Astrocyte of the spinal cord (primary cell): ENCODE data around the gene CARD6.

ENCODE experiments used
- DNase-seq: peaks from one replicate; pipeline ENCODE4 v3.0.0; 2011; ENCODE audit warnings: low read depth, low spot score
- H3K4me3 ChIP-seq: 2 replicates; pipeline ENCODE4 v1.5.1; 2011; ENCODE audit warnings: low read depth, mild to moderate bottlenecking, low read length, moderate library complexity
- in situ Hi-C: cut with HindIII; loops from 2 replicates; pipeline ENCODE4 v1.10.0; 2017; ENCODE audit warnings: low sequenced_read_pairs
- TF ChIP-seq, protein P1 (sequence below): IDR thresholded peaks from 2 replicates; pipeline ENCODE4 v1.5.1; 2012; ENCODE audit warnings: low read depth, mild to moderate bottlenecking, low read length, inconsistent platforms

The CARD6 gene

GRCh38 chr5:40829748-40830533 lies 11.2 kb upstream of the CARD6 start:
- TF ChIP-seq, protein P1, sequence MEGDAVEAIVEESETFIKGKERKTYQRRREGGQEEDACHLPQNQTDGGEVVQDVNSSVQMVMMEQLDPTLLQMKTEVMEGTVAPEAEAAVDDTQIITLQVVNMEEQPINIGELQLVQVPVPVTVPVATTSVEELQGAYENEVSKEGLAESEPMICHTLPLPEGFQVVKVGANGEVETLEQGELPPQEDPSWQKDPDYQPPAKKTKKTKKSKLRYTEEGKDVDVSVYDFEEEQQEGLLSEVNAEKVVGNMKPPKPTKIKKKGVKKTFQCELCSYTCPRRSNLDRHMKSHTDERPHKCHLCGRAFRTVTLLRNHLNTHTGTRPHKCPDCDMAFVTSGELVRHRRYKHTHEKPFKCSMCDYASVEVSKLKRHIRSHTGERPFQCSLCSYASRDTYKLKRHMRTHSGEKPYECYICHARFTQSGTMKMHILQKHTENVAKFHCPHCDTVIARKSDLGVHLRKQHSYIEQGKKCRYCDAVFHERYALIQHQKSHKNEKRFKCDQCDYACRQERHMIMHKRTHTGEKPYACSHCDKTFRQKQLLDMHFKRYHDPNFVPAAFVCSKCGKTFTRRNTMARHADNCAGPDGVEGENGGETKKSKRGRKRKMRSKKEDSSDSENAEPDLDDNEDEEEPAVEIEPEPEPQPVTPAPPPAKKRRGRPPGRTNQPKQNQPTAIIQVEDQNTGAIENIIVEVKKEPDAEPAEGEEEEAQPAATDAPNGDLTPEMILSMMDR: no peak
- DNase-seq: no peak
- in situ Hi-C loops: no loop called here
- H3K4me3 ChIP-seq: no peak overlapping the region

DNA sequence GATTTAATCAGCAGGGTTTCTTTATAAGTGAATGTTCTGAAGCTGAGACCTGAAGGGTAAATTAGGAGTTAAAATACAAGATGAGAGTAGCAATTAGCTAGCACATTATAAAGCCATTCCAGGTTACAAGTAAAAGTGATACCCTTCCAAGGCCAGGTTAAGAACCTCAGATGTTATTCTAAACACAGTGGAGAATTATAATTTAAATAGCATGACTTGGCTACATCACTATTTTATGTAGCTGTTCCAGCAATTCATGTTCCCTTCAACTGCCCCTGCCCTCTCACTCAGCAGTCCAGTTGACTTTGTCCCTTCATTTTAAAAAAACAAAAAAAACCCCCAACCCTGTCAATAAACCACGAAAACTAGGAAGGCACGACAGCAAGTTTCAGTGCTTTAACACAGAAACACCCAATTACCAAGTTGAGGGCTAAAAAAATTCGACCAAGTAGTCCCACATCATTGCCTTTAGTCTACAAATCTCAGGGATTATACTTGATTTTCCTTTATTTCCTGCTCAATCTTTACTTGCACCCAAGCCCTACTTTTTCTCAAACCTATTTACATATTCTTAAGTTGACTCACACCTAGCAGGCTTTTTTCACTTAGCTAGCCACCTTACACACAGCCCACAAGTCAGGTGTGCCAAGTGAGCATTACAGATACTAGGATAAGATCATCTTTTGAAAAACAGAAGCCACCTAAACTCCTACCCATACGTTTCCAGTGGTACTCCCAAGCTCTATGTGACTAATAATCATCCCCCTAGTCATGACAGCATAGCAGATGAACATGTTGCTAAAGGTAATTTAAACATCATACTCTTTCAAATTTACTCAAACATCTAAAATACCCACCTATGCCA lies 9.6 kb upstream of the CARD6 start:
- DNase-seq: no peak
- no peak overlapping the region for H3K4me3 ChIP-seq
- in situ Hi-C loops: no loop called here
- TF ChIP-seq, protein P1: no peak

GRCh38 chr5:40832345-40832744 lies 8.8 kb upstream of the CARD6 start:
- TF ChIP-seq, protein P1: no peak
- DNase-seq: no peak
- in situ Hi-C loops: no loop called here
- no peak overlapping the region for H3K4me3 ChIP-seq

GRCh38 chr5:40833712-40834229 lies 7.4 kb upstream of the CARD6 start:
- TF ChIP-seq, protein P1: no peak
- peak overlapping the region; percentile 98 for H3K4me3 ChIP-seq
- in situ Hi-C loops: no loop called here
- DNase-seq: no peak

GRCh38 chr5:40834391-40834848 lies 6.7 kb upstream of the CARD6 start:
- H3K4me3 ChIP-seq: peak overlapping the region; percentile 98
- DNase-seq: peak; percentile 35
- TF ChIP-seq, protein P1: no peak
- in situ Hi-C loops: no loop called here
